SK-N-SH (cell line): ENCODE measurements around the gene PRRT4. TPM values are rescaled to one million over a fixed set of nuclear protein-coding genes. Genes with fewer than 3 reads are reported as not detected.
A peak's percentile ranks its signal among the peaks of the same experiment; 100 is the strongest.

ENCODE experiments used
- CTCF ChIA-PET: fragments of 300-600, 350-600 bp; formaldehyde crosslinking; extraction: SDS; loops from one replicate; lab custom pipeline; 2021; lab: Yijun Ruan, JAX
- POLR2A ChIA-PET: fragments of 350-600 bp; sonication (Branson Sonifier 250); formaldehyde crosslinking; extraction: SDS; loops from one replicate; lab custom pipeline; 2020; ENCODE audit warnings: antibody characterized with exemption, inconsistent platforms; lab: Yijun Ruan, JAX
- DNase-seq: peaks from one replicate; pipeline ENCODE4 v3.0.0; 2012
- H2AFZ ChIP-seq: fragments of 200-600 bp; sonication (generic); 2 replicates; pipeline ENCODE4 v1.8.1; 2016; ENCODE audit warnings: antibody characterized with exemption, mild to moderate bottlenecking, low read depth
- H3F3A ChIP-seq: fragments of 200-600 bp; sonication (generic); replicated peaks from 2 replicates; pipeline ENCODE3; 2016; ENCODE audit warnings: antibody characterized with exemption, mild to moderate bottlenecking; ENCODE audit not compliant: insufficient read depth
- H3K27ac ChIP-seq, 2 experiments: fragments of 200-500 bp in 1 of 2; fragments of 200-600 bp in 1 of 2; sonication (Bioruptor generic) in 1 of 2; sonication (generic), shearing (Covaris generic) in 1 of 2; 2 replicates each; pipeline versions ENCODE4 v1.5.1 to v1.6.1; 2014 to 2016; ENCODE audit warnings: low read depth in 2 of 2, inconsistent platforms in 1 of 2, low read length in 1 of 2, mild to moderate bottlenecking in 1 of 2, mixed read lengths in 1 of 2
- H3K27me3 ChIP-seq: fragments of 200-600 bp; sonication (generic), shearing (Covaris generic); 2 replicates; pipeline ENCODE4 v1.6.1; 2016; ENCODE audit warnings: mixed run types; ENCODE audit not compliant: insufficient read depth
- H3K36me3 ChIP-seq, 2 experiments: fragments of 200-500 bp in 1 of 2; fragments of 200-600 bp in 1 of 2; sonication (Bioruptor generic) in 1 of 2; sonication (generic) in 1 of 2; replicated peaks in 1 of 2; 2 replicates each; pipeline versions ENCODE3 to v1.5.1; 2014 to 2016; ENCODE audit warnings: low read length in 1 of 2, mild to moderate bottlenecking in 1 of 2; ENCODE audit not compliant: insufficient read depth in 2 of 2, control insufficient read depth in 1 of 2
- H3K4me1 ChIP-seq, 2 experiments: fragments of 200-500 bp in 1 of 2; fragments of 200-600 bp in 1 of 2; sonication (Bioruptor generic) in 1 of 2; sonication (generic), shearing (Covaris generic) in 1 of 2; 2 replicates each; pipeline versions ENCODE4 v1.5.1 to v1.6.1; 2014 to 2016; ENCODE audit warnings: low read depth in 1 of 2, low read length in 1 of 2, mixed run types in 1 of 2; ENCODE audit not compliant: insufficient read depth in 2 of 2, control insufficient read depth in 1 of 2
- H3K4me2 ChIP-seq: fragments of 200-600 bp; sonication (generic), shearing (Covaris generic); 2 replicates; pipeline ENCODE4 v1.6.1; 2017; ENCODE audit warnings: mixed run types
- H3K4me3 ChIP-seq, 2 experiments: fragments of 200-500 bp in 1 of 2; fragments of 200-600 bp in 1 of 2; sonication (Bioruptor generic) in 1 of 2; sonication (generic), shearing (Covaris generic) in 1 of 2; 2 replicates each; pipeline versions ENCODE4 v1.5.1 to v1.8.1; 2014 to 2016; ENCODE audit warnings: low read depth in 2 of 2, inconsistent platforms in 1 of 2, low read length in 1 of 2, mild to moderate bottlenecking in 1 of 2, mixed read lengths in 1 of 2, moderate library complexity in 1 of 2
- H3K79me2 ChIP-seq: fragments of 200-600 bp; sonication (generic); 2 replicates; pipeline ENCODE4 v1.8.1; 2017; ENCODE audit warnings: mild to moderate bottlenecking; ENCODE audit not compliant: insufficient read depth
- H3K9ac ChIP-seq: fragments of 200-600 bp; sonication (generic); 2 replicates; pipeline ENCODE4 v1.6.1; 2017; ENCODE audit warnings: mixed run types
- H3K9me2 ChIP-seq: fragments of 200-600 bp; sonication (generic); 2 replicates; pipeline ENCODE4 v1.6.1; 2017; ENCODE audit warnings: mixed run types
- H3K9me3 ChIP-seq: fragments of 200-600 bp; sonication (generic); 2 replicates; pipeline ENCODE4 v1.6.1; 2017; ENCODE audit warnings: mixed run types, mild to moderate bottlenecking, moderate library complexity
- H4K20me1 ChIP-seq: fragments of 200-600 bp; sonication (generic); 2 replicates; pipeline ENCODE4 v1.6.1; 2017; ENCODE audit warnings: mild to moderate bottlenecking, mixed run types; ENCODE audit not compliant: insufficient read depth
- CHD2 ChIP-seq: fragments of 150-350 bp; IDR thresholded peaks from 2 replicates; pipeline ENCODE4 v1.6.1; 2018; ENCODE audit warnings: low read length; ENCODE audit not compliant: partially characterized antibody
- ELF1 ChIP-seq: IDR thresholded peaks from 2 replicates; pipeline ENCODE4 v1.4.0; 2012
- FOSL2 ChIP-seq: IDR thresholded peaks from 2 replicates; pipeline ENCODE4 v1.4.0; 2012; ENCODE audit warnings: low read depth, mild to moderate bottlenecking, moderate library complexity, borderline replicate concordance
- GABPA ChIP-seq: IDR thresholded peaks from 2 replicates; pipeline ENCODE4 v1.4.0; 2012; ENCODE audit warnings: low read depth, mild to moderate bottlenecking
- GATA2 ChIP-seq: sonication (generic); formaldehyde crosslinking; IDR thresholded peaks from 2 replicates; pipeline ENCODE4 v1.5.0; 2020; ENCODE audit warnings: mild to moderate bottlenecking, missing genetic modification reagents
- MEF2A ChIP-seq: IDR thresholded peaks from 2 replicates; pipeline ENCODE4 v1.4.0; 2012; ENCODE audit warnings: low read depth, borderline replicate concordance
- MXI1 ChIP-seq: IDR thresholded peaks from 2 replicates; pipeline ENCODE4 v1.6.1; 2012; ENCODE audit warnings: mild to moderate bottlenecking, low read depth, low read length, improper control_type of control experiment
- NFIC ChIP-seq: IDR thresholded peaks from 2 replicates; pipeline ENCODE4 v1.4.0; 2012; ENCODE audit warnings: borderline replicate concordance
- RAD21 ChIP-seq: IDR thresholded peaks from 2 replicates; pipeline ENCODE4 v1.6.1; 2012; ENCODE audit warnings: mild to moderate bottlenecking, low read length
- RCOR1 ChIP-seq: fragments of 150-350 bp; IDR thresholded peaks from 2 replicates; pipeline ENCODE4 v1.6.1; 2017; ENCODE audit warnings: antibody characterized with exemption, low read length
- TAF1 ChIP-seq: IDR thresholded peaks from 2 replicates; pipeline ENCODE4 v1.6.1; 2012; ENCODE audit warnings: low read depth, mild to moderate bottlenecking, low read length, moderate library complexity, borderline replicate concordance
- TEAD4 ChIP-seq: IDR thresholded peaks from 2 replicates; pipeline ENCODE4 v1.4.0; 2012; ENCODE audit warnings: mild to moderate bottlenecking, borderline replicate concordance; ENCODE audit not compliant: insufficient read depth
- YY1 ChIP-seq: IDR thresholded peaks from 2 replicates; pipeline ENCODE4 v1.4.0; 2012; ENCODE audit warnings: low read depth, mild to moderate bottlenecking
- WGBS: methylation state at CpG from one replicate; pipeline ENCODE4 v1.1.6; 2017; ENCODE audit warnings: low lambda C conversion rate; 5-methylcytosine and 5-hydroxymethylcytosine counted together
- polyA plus RNA-seq, 3 experiments: library from polyadenylated mRNA; depleted of rRNA; stranded (reverse); fragments of >200 nt; gene quantifications; 2 replicates each; pipeline ENCODE4 v1.2.3, GENCODE V29; 2012
- TF ChIP-seq, protein P1 (sequence below): IDR thresholded peaks from 2 replicates; pipeline ENCODE4 v1.6.1; 2012; ENCODE audit warnings: mild to moderate bottlenecking, low read depth, low read length, moderate library complexity
- TF ChIP-seq, protein P2 (sequence below): fragments of 150-350 bp; IDR thresholded peaks from 2 replicates; pipeline ENCODE4 v1.6.1; 2016; ENCODE audit warnings: mild to moderate bottlenecking, low read depth, low read length
- TF ChIP-seq, protein P3 (sequence below): IDR thresholded peaks from 2 replicates; pipeline ENCODE4; 2012

The PRRT4 gene
- polyA plus RNA-seq, 1 of the 3 experiments (the other 2 are of a cell fraction): 1.5 TPM

DNA sequence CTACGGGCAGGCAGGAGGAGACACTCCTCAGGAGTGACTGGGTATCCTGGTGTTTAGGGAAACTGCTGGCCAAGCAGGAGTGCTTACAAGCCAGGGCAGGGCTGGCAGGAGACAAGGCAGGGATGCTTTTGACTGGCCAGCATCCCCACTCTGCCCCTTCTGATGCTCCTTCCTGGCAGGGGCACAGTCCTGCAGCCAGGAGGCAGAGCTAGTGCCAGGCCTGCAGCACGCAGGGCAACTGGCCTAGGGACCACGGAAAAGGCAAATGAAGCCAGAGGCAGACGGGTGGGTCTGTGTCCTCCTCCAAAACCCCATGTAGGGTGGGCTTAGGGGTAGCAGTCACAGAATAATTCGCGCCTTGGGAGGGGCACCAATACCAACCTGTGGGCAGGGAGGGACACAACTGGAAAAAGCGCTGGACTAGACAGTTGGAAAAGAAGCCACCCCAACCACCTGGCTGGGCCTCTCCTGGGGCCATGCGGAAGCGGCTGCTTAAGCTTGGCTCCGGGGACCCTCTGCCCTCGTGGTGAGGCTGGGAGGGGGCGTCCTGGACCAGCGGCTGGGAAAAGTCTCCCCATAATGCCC, 43.5 kb upstream of the PRRT4 start (continued):
- TF ChIP-seq, protein P1, sequence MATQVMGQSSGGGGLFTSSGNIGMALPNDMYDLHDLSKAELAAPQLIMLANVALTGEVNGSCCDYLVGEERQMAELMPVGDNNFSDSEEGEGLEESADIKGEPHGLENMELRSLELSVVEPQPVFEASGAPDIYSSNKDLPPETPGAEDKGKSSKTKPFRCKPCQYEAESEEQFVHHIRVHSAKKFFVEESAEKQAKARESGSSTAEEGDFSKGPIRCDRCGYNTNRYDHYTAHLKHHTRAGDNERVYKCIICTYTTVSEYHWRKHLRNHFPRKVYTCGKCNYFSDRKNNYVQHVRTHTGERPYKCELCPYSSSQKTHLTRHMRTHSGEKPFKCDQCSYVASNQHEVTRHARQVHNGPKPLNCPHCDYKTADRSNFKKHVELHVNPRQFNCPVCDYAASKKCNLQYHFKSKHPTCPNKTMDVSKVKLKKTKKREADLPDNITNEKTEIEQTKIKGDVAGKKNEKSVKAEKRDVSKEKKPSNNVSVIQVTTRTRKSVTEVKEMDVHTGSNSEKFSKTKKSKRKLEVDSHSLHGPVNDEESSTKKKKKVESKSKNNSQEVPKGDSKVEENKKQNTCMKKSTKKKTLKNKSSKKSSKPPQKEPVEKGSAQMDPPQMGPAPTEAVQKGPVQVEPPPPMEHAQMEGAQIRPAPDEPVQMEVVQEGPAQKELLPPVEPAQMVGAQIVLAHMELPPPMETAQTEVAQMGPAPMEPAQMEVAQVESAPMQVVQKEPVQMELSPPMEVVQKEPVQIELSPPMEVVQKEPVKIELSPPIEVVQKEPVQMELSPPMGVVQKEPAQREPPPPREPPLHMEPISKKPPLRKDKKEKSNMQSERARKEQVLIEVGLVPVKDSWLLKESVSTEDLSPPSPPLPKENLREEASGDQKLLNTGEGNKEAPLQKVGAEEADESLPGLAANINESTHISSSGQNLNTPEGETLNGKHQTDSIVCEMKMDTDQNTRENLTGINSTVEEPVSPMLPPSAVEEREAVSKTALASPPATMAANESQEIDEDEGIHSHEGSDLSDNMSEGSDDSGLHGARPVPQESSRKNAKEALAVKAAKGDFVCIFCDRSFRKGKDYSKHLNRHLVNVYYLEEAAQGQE: no peak
- TF ChIP-seq, all 33 proteins: peak for 3

DNA sequence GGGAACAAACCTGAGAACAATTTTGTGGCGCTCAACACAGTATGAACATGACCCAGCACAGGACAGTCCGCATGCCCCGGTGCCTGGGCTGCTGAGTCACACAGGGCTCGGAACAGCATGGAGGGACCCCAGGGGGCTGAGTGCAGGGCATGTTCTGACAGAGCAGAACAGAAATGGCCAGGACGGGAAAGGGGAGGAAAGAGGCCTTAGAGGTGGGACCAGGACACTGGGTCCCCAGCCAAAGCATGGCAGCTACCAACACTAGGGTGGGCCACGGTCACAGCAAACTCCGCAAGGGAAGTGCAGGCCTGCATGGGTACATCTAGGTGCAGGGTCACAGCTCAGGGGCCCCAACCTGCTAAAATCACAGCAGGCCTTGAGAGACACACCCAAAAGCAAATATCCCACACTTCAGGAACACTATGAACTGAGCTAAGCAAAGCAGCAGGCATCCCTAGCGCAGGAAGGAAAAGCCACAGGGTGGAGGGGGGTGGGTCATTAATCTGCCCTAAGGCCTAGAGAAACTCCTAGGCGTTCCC, 42.7 kb upstream of the PRRT4 start:
- Histone ChIP-seq H3K9me2 (no peaks in the 10 kb centered on the region), H3K4me3 (peak overlapping the region; percentile 73 to 87; a peak in 2 of 4 replicates), H3K27me3 (no peaks in the 10 kb centered on the region), H4K20me1 (peaks cover 14% of the 10 kb centered on the region; the same call in 1 of the 2 replicates), H3K36me3 (peaks cover 16 to 27% of the 10 kb centered on the region in 2 experiments), H2AFZ (no peak overlapping the region), H3K9ac (peak overlapping the region; percentile 71; the same call in 1 of the 2 replicates), H3K27ac (no peak overlapping the region), H3K4me1 (peaks cover 26 to 27% of the 10 kb centered on the region in 2 experiments; a peak in 2 of 4 replicates), H3F3A (peaks cover 24% of the 10 kb centered on the region), H3K79me2 (peaks cover 22% of the 10 kb centered on the region), H3K4me2 (peak overlapping the region; percentile 93), H3K9me3 (no peaks in the 10 kb centered on the region)
- DNase-seq: no peak
- CTCF ChIA-PET: interaction anchor here (1.0 to 50.3 kb wide), 8 partner anchors 9 to 60 kb away, joined by 3 to 1901 read pairs (median 56); partner anchors contain the start of genes IMPDH1 and RBM28
- POLR2A ChIA-PET: interaction anchor here (1.3 to 1.8 kb wide), 3 partner anchors 12 to 56 kb away, joined by 3 to 6 read pairs (median 4); no protein-coding TSS in a partner anchor
- 92% methylated on average over 9 of the region's 9 CpGs for WGBS
- TF ChIP-seq YY1 (no peak), TEAD4 (no peak), TAF1 (no peak), GATA2 (no peak)
- TF ChIP-seq, protein P2, sequence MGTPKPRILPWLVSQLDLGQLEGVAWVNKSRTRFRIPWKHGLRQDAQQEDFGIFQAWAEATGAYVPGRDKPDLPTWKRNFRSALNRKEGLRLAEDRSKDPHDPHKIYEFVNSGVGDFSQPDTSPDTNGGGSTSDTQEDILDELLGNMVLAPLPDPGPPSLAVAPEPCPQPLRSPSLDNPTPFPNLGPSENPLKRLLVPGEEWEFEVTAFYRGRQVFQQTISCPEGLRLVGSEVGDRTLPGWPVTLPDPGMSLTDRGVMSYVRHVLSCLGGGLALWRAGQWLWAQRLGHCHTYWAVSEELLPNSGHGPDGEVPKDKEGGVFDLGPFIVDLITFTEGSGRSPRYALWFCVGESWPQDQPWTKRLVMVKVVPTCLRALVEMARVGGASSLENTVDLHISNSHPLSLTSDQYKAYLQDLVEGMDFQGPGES: no peak

DNA sequence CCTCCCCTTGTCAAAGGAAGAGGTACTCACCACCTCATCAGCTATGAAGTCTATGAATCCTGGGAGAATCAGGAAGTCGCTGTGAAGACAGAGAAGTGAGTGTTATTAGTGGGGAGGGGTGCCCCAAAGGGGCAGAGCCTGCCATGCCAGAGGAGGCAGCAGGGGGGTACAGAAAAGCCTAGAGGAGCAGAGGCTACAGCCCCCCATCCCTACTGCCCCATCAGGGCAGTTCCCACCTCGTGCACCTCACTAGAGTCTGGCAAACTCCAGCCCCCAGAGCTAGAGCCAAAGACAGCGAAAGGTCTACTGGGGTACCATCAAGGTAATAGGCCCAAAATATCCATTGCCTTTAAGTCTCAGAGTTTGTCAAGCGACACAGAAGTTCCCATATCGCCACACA, 42.2 kb upstream of the PRRT4 start:
- CTCF ChIA-PET: interaction anchor here (0.8 to 50.3 kb wide), 8 partner anchors 9 to 60 kb away, joined by 3 to 1901 read pairs (median 50); partner anchors contain the start of genes IMPDH1 and RBM28
- no peak overlapping the region for H2AFZ ChIP-seq
- H3K27me3 ChIP-seq: no peaks in the 10 kb centered on the region
- H3K4me2 ChIP-seq: peak overlapping the region; percentile 93
- H3K9ac ChIP-seq: no peak overlapping the region
- H3K79me2 ChIP-seq: peaks cover 22% of the 10 kb centered on the region
- H3K9me2 ChIP-seq: no peaks in the 10 kb centered on the region
- peaks cover 16 to 29% of the 10 kb centered on the region in 2 experiments for H3K36me3 ChIP-seq
- H3K9me3 ChIP-seq: no peaks in the 10 kb centered on the region
- H3K27ac ChIP-seq: no peak overlapping the region
- H3K4me3 ChIP-seq: no peak overlapping the region
- POLR2A ChIA-PET: interaction anchor here (1.7 to 1.8 kb wide), 2 partner anchors 11 to 56 kb away, joined by 4 to 6 read pairs; no protein-coding TSS in a partner anchor
- H3F3A ChIP-seq: peaks cover 18% of the 10 kb centered on the region
- DNase-seq: no peak
- peaks cover 14% of the 10 kb centered on the region; the same call in 1 of the 2 replicates for H4K20me1 ChIP-seq
- 90% methylated on average over 5 of the region's 5 CpGs for WGBS
- peaks cover 20 to 22% of the 10 kb centered on the region in 2 experiments; a peak in 2 of 4 replicates for H3K4me1 ChIP-seq
- no peak for TF ChIP-seq GABPA
- TF ChIP-seq MEF2A: no peak
- no peak for TF ChIP-seq MXI1
- TF ChIP-seq NFIC: no peak
- no peak for TF ChIP-seq ELF1
- no peak for TF ChIP-seq CHD2
- TF ChIP-seq, protein P3, sequence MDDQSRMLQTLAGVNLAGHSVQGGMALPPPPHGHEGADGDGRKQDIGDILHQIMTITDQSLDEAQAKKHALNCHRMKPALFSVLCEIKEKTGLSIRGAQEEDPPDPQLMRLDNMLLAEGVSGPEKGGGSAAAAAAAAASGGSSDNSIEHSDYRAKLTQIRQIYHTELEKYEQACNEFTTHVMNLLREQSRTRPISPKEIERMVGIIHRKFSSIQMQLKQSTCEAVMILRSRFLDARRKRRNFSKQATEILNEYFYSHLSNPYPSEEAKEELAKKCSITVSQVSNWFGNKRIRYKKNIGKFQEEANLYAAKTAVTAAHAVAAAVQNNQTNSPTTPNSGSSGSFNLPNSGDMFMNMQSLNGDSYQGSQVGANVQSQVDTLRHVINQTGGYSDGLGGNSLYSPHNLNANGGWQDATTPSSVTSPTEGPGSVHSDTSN: no peak
- TF ChIP-seq FOSL2: no peak
- no peak for TF ChIP-seq RAD21
- TF ChIP-seq TEAD4: no peak
- TF ChIP-seq RCOR1: no peak
